PFSK-1 (cell line): ENCODE measurements around the gene CYTH4.

ENCODE experiments used
- SIN3A ChIP-seq: IDR thresholded peaks from 2 replicates; pipeline ENCODE4 v1.6.1; 2012; ENCODE audit warnings: mild to moderate bottlenecking, low read length, moderate library complexity, borderline replicate concordance; ENCODE audit not compliant: insufficient read depth
- TAF1 ChIP-seq: IDR thresholded peaks from 2 replicates; pipeline ENCODE4 v1.6.1; 2012; ENCODE audit warnings: low read length, control low read depth, borderline replicate concordance; ENCODE audit not compliant: insufficient read depth
- TF ChIP-seq, protein P1 (sequence below), 2 experiments: IDR thresholded peaks; 2 replicates each; pipeline versions ENCODE4 v1.6.1 to v1.8.0; 2011 to 2012; ENCODE audit warnings: low read depth in 2 of 2, low read length in 2 of 2, control low read depth in 1 of 2, inconsistent platforms in 1 of 2, mild to moderate bottlenecking in 1 of 2, moderate library complexity in 1 of 2; ENCODE audit not compliant: insufficient read depth in 1 of 2

DNA sequence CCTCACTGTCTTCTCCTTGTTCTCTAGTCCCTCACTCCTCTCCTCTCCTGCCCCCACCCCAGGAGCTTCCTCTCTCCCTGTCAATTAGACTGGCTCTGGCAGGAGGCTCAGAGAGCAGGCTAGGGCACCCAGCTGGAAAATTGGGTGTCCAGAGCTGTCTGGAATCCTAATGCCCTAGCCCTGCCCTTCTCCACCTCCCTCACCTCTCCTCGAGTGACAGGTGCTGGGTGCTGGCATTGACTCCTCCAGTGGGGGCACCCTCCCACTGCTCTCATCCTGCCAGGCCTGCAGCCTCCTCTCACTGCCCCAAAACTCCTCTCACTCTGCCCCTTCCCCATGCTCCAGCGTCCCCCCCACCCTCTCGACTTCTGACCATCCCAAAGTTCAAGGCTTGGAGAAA lies 68.9 kb downstream of the CYTH4 start:
- TF ChIP-seq, protein P1, sequence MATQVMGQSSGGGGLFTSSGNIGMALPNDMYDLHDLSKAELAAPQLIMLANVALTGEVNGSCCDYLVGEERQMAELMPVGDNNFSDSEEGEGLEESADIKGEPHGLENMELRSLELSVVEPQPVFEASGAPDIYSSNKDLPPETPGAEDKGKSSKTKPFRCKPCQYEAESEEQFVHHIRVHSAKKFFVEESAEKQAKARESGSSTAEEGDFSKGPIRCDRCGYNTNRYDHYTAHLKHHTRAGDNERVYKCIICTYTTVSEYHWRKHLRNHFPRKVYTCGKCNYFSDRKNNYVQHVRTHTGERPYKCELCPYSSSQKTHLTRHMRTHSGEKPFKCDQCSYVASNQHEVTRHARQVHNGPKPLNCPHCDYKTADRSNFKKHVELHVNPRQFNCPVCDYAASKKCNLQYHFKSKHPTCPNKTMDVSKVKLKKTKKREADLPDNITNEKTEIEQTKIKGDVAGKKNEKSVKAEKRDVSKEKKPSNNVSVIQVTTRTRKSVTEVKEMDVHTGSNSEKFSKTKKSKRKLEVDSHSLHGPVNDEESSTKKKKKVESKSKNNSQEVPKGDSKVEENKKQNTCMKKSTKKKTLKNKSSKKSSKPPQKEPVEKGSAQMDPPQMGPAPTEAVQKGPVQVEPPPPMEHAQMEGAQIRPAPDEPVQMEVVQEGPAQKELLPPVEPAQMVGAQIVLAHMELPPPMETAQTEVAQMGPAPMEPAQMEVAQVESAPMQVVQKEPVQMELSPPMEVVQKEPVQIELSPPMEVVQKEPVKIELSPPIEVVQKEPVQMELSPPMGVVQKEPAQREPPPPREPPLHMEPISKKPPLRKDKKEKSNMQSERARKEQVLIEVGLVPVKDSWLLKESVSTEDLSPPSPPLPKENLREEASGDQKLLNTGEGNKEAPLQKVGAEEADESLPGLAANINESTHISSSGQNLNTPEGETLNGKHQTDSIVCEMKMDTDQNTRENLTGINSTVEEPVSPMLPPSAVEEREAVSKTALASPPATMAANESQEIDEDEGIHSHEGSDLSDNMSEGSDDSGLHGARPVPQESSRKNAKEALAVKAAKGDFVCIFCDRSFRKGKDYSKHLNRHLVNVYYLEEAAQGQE (IDR thresholded peaks at IDR 0.05; ENCODE audit: insufficient read depth in 1 of 2, low read depth in 2 of 2, low read length in 2 of 2): no peak
- TF ChIP-seq SIN3A: no peak
- no peak for TF ChIP-seq TAF1
